Type B pancreatic cell (in vitro differentiated cells): ENCODE data around the gene C6orf47. TPM values are rescaled to one million over a fixed set of nuclear protein-coding genes. Genes with fewer than 3 reads are reported as not detected.

ENCODE experiments used
- DNase-seq: peaks from one replicate; pipeline ENCODE4 v3.0.0; 2021; ENCODE audit warnings: mixed read lengths; ENCODE audit not compliant: unreplicated experiment; ENCODE audit errors: extremely low spot score
- H3K27ac Mint-ChIP-seq: 2 replicates; pipeline ENCODE4 v1.8.0; 2021; ENCODE audit warnings: mild to moderate bottlenecking, mixed read lengths
- H3K27me3 Mint-ChIP-seq: 2 replicates; pipeline ENCODE4 v1.8.0; 2021; ENCODE audit warnings: mixed read lengths
- H3K36me3 Mint-ChIP-seq: 2 replicates; pipeline ENCODE4 v1.8.0; 2021; ENCODE audit warnings: mixed read lengths
- H3K4me1 Mint-ChIP-seq: one replicate; pipeline ENCODE4 v1.8.0; 2021; ENCODE audit warnings: mixed read lengths; ENCODE audit not compliant: unreplicated experiment
- H3K4me3 Mint-ChIP-seq: 2 replicates; pipeline ENCODE4 v1.8.0; 2021; ENCODE audit warnings: mild to moderate bottlenecking, mixed read lengths
- H3K9me3 Mint-ChIP-seq: 2 replicates; pipeline ENCODE4 v1.8.0; 2021; ENCODE audit warnings: mixed read lengths
- CTCF ChIP-seq: fragments of 200-600 bp; sonication (generic); conservative IDR thresholded peaks from 2 replicates; pipeline ENCODE4 v1.5.0; 2021; ENCODE audit warnings: antibody characterized with exemption, mild to moderate bottlenecking
- total RNA-seq: library from RNA; stranded (reverse); gene quantifications from 2 replicates; pipeline ENCODE4 v1.2.1, GENCODE V29; 2021; ENCODE audit warnings: low replicate concordance

The C6orf47 gene
- total RNA-seq, 1 donor from 2014 or later = 22.3 TPM

- peaks cover 28% of the 10 kb centered on the region for H3K36me3 Mint-ChIP-seq
- DNase-seq = no peak
- H3K27me3 Mint-ChIP-seq = no peaks in the 10 kb centered on the region
- no peak overlapping the region for H3K4me3 Mint-ChIP-seq
- no peaks in the 10 kb centered on the region for H3K9me3 Mint-ChIP-seq
- no peaks in the 10 kb centered on the region for H3K4me1 Mint-ChIP-seq
- no peak overlapping the region for H3K27ac Mint-ChIP-seq
- no peak for TF ChIP-seq CTCF
Observed at GRCh38 chr6:31643818-31644454, 16.6 kb downstream of the C6orf47 start.

- DNase-seq = no peak
- Mint-ChIP-seq H3K9me3 (no peaks in the 10 kb centered on the region), H3K4me3 (no peak overlapping the region), H3K27ac (no peak overlapping the region), H3K4me1 (no peaks in the 10 kb centered on the region), H3K27me3 (no peaks in the 10 kb centered on the region), H3K36me3 (peaks cover 26% of the 10 kb centered on the region)
- no peak for TF ChIP-seq CTCF
Observed at GRCh38 chr6:31642798-31643570, 17.6 kb downstream of the C6orf47 start.

GRCh38 chr6:31641370-31641769 lies 19.2 kb downstream of the C6orf47 start:
- H3K4me3 Mint-ChIP-seq = no peak overlapping the region
- no peaks in the 10 kb centered on the region for H3K27me3 Mint-ChIP-seq
- DNase-seq = no peak
- H3K9me3 Mint-ChIP-seq = no peaks in the 10 kb centered on the region
- peaks cover 28% of the 10 kb centered on the region for H3K36me3 Mint-ChIP-seq
- no peaks in the 10 kb centered on the region for H3K4me1 Mint-ChIP-seq
- no peak for TF ChIP-seq CTCF
- no peak overlapping the region for H3K27ac Mint-ChIP-seq

GRCh38 chr6:31640612-31641011 lies 20.0 kb downstream of the C6orf47 start:
- no peak for DNase-seq
- Mint-ChIP-seq H3K4me3 (no peak overlapping the region), H3K36me3 (peaks cover 31% of the 10 kb centered on the region)

GRCh38 chr6:31639449-31639861 lies 21.1 kb downstream of the C6orf47 start:
- H3K27me3 Mint-ChIP-seq = no peaks in the 10 kb centered on the region
- no peak overlapping the region for H3K27ac Mint-ChIP-seq
- no peak for DNase-seq
- TF ChIP-seq CTCF = no peak
- no peaks in the 10 kb centered on the region for H3K4me1 Mint-ChIP-seq
- peaks cover 25% of the 10 kb centered on the region for H3K36me3 Mint-ChIP-seq
- no peaks in the 10 kb centered on the region for H3K9me3 Mint-ChIP-seq
- H3K4me3 Mint-ChIP-seq = no peak overlapping the region

More at GRCh38 chr6:31640612-31641011, 20.0 kb downstream of the C6orf47 start:
- no peaks in the 10 kb centered on the region for H3K27me3 Mint-ChIP-seq
- no peak overlapping the region for H3K27ac Mint-ChIP-seq
- no peaks in the 10 kb centered on the region for H3K4me1 Mint-ChIP-seq
- no peaks in the 10 kb centered on the region for H3K9me3 Mint-ChIP-seq
- TF ChIP-seq CTCF = no peak
